K562 (cell line): ENCODE measurements around the gene ITGB6. TPM values are rescaled to one million over a fixed set of nuclear protein-coding genes. Genes with fewer than 3 reads are reported as not detected.

ENCODE experiments used
- ATAC-seq: fragments of 200-7000 bp; cut with Tn5 transposase; 3 replicates; pipeline ENCODE4 v1.9.1; 2020; ENCODE audit warnings: moderate library complexity
- BruUV-seq: library from RNA; stranded (reverse); fragments of 400-500 nt; replicated peaks from 2 replicates; lab custom pipeline; 2021; lab: Mats Ljungman, UMichigan
- CTCF ChIA-PET: fragments of 300-600 bp; formaldehyde crosslinking; extraction: SDS; loops from one replicate; lab custom pipeline; 2021; ENCODE audit warnings: low intra/inter-chr PET ratio; lab: Yijun Ruan, JAX
- POLR2A ChIA-PET: fragments of 300-600, 350-650 bp; sonication (Branson Sonifier 250); formaldehyde crosslinking; extraction: SDS; loops from one replicate; lab custom pipeline; 2021; ENCODE audit warnings: antibody characterized with exemption, inconsistent platforms; lab: Yijun Ruan, JAX
- DNase-seq, 4 experiments: peaks; one replicate each; pipeline versions ENCODE4 v3.0.0 to v3.0.0-alpha.2; 2011 to 2018; ENCODE audit warnings: low spot score in 3 of 4, mixed read lengths in 3 of 4; ENCODE audit errors: extremely low read depth in 1 of 4
- FAIRE-seq: peaks from 2 replicates; lab custom pipeline; 2011; peaks lifted over from hg19 to GRCh38; lab: Jason Lieb, UNC
- H2AFZ ChIP-seq: 2 replicates; pipeline ENCODE4 v1.6.0; 2011; ENCODE audit warnings: low read depth, low read length, control low read depth, inconsistent platforms
- H3K27ac ChIP-seq: fragments of 200-600 bp; 3 replicates; pipeline ENCODE4 v1.8.0; 2011; ENCODE audit warnings: low read depth, mild to moderate bottlenecking, control low read depth, inconsistent platforms, low read length, moderate library complexity, mixed read lengths; ENCODE audit errors: extremely low read depth
- H3K27me3 ChIP-seq, 2 experiments: fragments of 300-600 bp in 1 of 2; 2 replicates in 1 of 2; 3 replicates in 1 of 2; pipeline versions ENCODE4 v1.6.0 to v1.8.0; 2011; ENCODE audit warnings: inconsistent platforms in 2 of 2, low read length in 2 of 2, mild to moderate bottlenecking in 1 of 2, mixed read lengths in 1 of 2, moderate library complexity in 1 of 2; ENCODE audit not compliant: control insufficient read depth in 2 of 2, insufficient read depth in 2 of 2
- H3K36me3 ChIP-seq: fragments of 300-600 bp; 3 replicates; pipeline ENCODE4 v1.8.0; 2011; ENCODE audit warnings: mild to moderate bottlenecking, low read length, inconsistent platforms; ENCODE audit not compliant: control insufficient read depth, insufficient read depth
- H3K4me1 ChIP-seq, 2 experiments: fragments of 200-600 bp in 1 of 2; replicated peaks in 1 of 2; 2 replicates in 1 of 2; 3 replicates in 1 of 2; pipeline versions ENCODE4 v1.5.1 to v1.8.0; 2011; ENCODE audit warnings: inconsistent platforms in 2 of 2, low read length in 2 of 2, mild to moderate bottlenecking in 1 of 2, mixed read lengths in 1 of 2, moderate library complexity in 1 of 2; ENCODE audit not compliant: control insufficient read depth in 2 of 2, insufficient read depth in 2 of 2
- H3K4me2 ChIP-seq: 2 replicates; pipeline ENCODE4 v1.6.1; 2011; ENCODE audit warnings: low read length, control low read depth, inconsistent platforms, mixed read lengths; ENCODE audit not compliant: insufficient read depth
- H3K4me3 ChIP-seq: fragments of 200-600 bp; sonication (generic), shearing (Covaris generic); 2 replicates; pipeline ENCODE4 v1.5.1; 2016; ENCODE audit warnings: control low read depth, inconsistent platforms
- H3K79me2 ChIP-seq: fragments of 200-600 bp; 3 replicates; pipeline ENCODE4 v1.8.0; 2011; ENCODE audit warnings: low read length, inconsistent platforms; ENCODE audit not compliant: control insufficient read depth, insufficient read depth
- H3K9ac ChIP-seq, 2 experiments: 2 replicates each; pipeline versions ENCODE4 v1.6.0 to v1.6.1; 2011; ENCODE audit warnings: low read depth in 2 of 2, low read length in 2 of 2, control low read depth in 1 of 2, inconsistent platforms in 1 of 2, mild to moderate bottlenecking in 1 of 2, mixed read lengths in 1 of 2; ENCODE audit not compliant: insufficient read depth in 1 of 2
- H3K9me1 ChIP-seq: one replicate; pipeline ENCODE4 v1.6.0; 2011; ENCODE audit warnings: inconsistent platforms, mild to moderate bottlenecking, low read length, moderate library complexity; ENCODE audit not compliant: control insufficient read depth, insufficient read depth
- H3K9me3 ChIP-seq: replicated peaks from 2 replicates; pipeline ENCODE4 v1.5.1; 2011; ENCODE audit warnings: low read depth, low read length, inconsistent platforms; ENCODE audit not compliant: control insufficient read depth, insufficient read depth
- H4K20me1 ChIP-seq: replicated peaks from 2 replicates; pipeline ENCODE4 v1.6.1; 2011; ENCODE audit warnings: low read length, inconsistent platforms, mixed read lengths; ENCODE audit not compliant: control insufficient read depth, insufficient read depth
- ERF ChIP-seq: fragments of 450-650 bp; formaldehyde crosslinking; IDR thresholded peaks from 2 replicates; pipeline ENCODE4 v1.4.0; 2020; ENCODE audit warnings: mild to moderate bottlenecking, mixed read lengths
- JUNB ChIP-seq: fragments of 450-650 bp; formaldehyde crosslinking; conservative IDR thresholded peaks from 2 replicates; pipeline ENCODE4 v1.4.0; 2020; ENCODE audit warnings: mild to moderate bottlenecking
- LCOR ChIP-seq: sonication (generic); formaldehyde crosslinking; IDR thresholded peaks from 2 replicates; pipeline ENCODE4 v1.8.0; 2022; ENCODE audit warnings: mild to moderate bottlenecking, missing genetic modification reagents
- NR1H2 ChIP-seq: sonication (generic); formaldehyde crosslinking; IDR thresholded peaks from 2 replicates; pipeline ENCODE4 v1.4.0; 2020; ENCODE audit warnings: mild to moderate bottlenecking, missing genetic modification reagents
- POLR3G ChIP-seq: IDR thresholded peaks from 2 replicates; pipeline ENCODE4 v1.6.1; 2011; ENCODE audit not compliant: insufficient read length, insufficient replicate concordance; ENCODE audit errors: extremely low read depth
- SAFB ChIP-seq: fragments of 200-400 bp; formaldehyde crosslinking; IDR thresholded peaks from 2 replicates; pipeline ENCODE4 v1.6.1; 2017; ENCODE audit warnings: low read depth, low read length, borderline replicate concordance
- ZEB2 ChIP-seq: fragments of 450-650 bp; IDR thresholded peaks from 2 replicates; pipeline ENCODE4 v1.6.1; 2016
- WGBS: fragments of 100-300 bp; shearing (Covaris generic); methylation state at CpG from one replicate; pipeline ENCODE4 v1.1.6; 2016; ENCODE audit warnings: low coverage, mixed read lengths; ENCODE audit not compliant: insufficient coverage; ENCODE audit errors: missing lambda C conversion rate; 5-methylcytosine and 5-hydroxymethylcytosine counted together
- in situ Hi-C: fragments of 300-500 bp; cut with MboI; formaldehyde crosslinking; loops from 4 replicates; pipeline ENCODE4 v1.15.0; 2018; ENCODE audit warnings: inconsistent platforms, mixed read lengths
- intact Hi-C: fragments of 100-400 bp; cut with micrococcal nuclease; formaldehyde crosslinking; loops from 2 replicates; pipeline ENCODE4 v1.14.2; 2022
- polyA plus RNA-seq, 8 experiments: library from polyadenylated mRNA; depleted of rRNA in 4 of 8; stranded (reverse) in 5 of 8; unstranded in 3 of 8; fragments of >200 nt; fragmentation: Nextera tagmentation in 2 of 8; fragmentation: Illumina TruSeq in 1 of 8; extraction: Ambion mirVana in 2 of 8; extraction: Trizol in 1 of 8; gene quantifications; 2 replicates each; pipeline versions ENCODE4 v1.2.1 to v1.2.3, GENCODE V29; 2011 to 2014; ENCODE audit warnings: inconsistent platforms in 1 of 8, missing spikeins in 1 of 8
- total RNA-seq, 7 experiments: library from RNA; depleted of rRNA in 6 of 7; stranded (reverse); fragments of >200 nt in 6 of 7; fragmentation: Illumina TruSeq in 2 of 7; extraction: Trizol in 2 of 7; gene quantifications; 2 replicates each; pipeline versions ENCODE4 v1.2.1 to v1.2.3, GENCODE V29; 2011 to 2021; ENCODE audit warnings: low replicate concordance in 1 of 7

The ITGB6 gene
- total and polyA plus RNA-seq, 9 of the 15 experiments (the other 6 are each of a cell fraction or from before 2014, with no cell fraction given) = 0.18 TPM; not detected in 8

DNA sequence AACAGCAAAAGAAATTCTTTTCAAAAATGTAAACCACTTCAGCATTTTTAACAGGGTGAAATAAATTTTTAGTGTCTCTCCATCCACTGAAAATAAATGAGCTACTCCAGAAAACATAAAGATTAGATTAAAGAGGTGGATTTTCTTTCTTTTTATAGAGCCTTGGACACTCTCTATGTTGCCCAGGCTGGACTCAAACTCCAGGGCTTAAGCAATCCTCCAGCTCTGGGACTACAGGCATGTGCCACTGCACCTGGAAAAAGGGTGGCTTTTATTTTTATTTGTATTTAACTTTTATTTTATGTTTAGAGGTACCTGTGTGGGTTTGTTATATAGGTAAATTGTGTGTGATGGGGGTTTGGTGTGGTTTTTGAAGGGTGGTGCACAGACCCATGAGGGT, 19.9 kb downstream of the ITGB6 start:
- TF ChIP-seq SAFB (no peak), JUNB (no peak), ERF (CRISPR knock-in tag) (no peak), LCOR (CRISPR knock-in tag) (no peak)
- TF ChIP-seq, all 486 proteins: peak for 0
- intact Hi-C loops (no loop called here), in situ Hi-C loops (no loop called here)
- ChIA-PET CTCF (no interaction called here), POLR2A (no interaction called here)
- no peaks in the 10 kb centered on the region for H4K20me1 ChIP-seq
- H3K4me2 ChIP-seq = no peak overlapping the region
- no peaks in the 10 kb centered on the region for H3K4me1 ChIP-seq
- no peak overlapping the region for H3K9ac ChIP-seq
- BruUV-seq = no TSS peak
- H3K9me3 ChIP-seq = no peaks in the 10 kb centered on the region
- no peaks in the 10 kb centered on the region for H3K9me1 ChIP-seq
- no peak for FAIRE-seq
- H2AFZ ChIP-seq = no peak overlapping the region
- H3K27me3 ChIP-seq = no peaks in the 10 kb centered on the region
- H3K79me2 ChIP-seq = no peaks in the 10 kb centered on the region
- no peak for ATAC-seq
- H3K27ac ChIP-seq = no peak overlapping the region
- H3K36me3 ChIP-seq = no peaks in the 10 kb centered on the region
- DNase-seq = no peak
- no peak overlapping the region for H3K4me3 ChIP-seq

DNA sequence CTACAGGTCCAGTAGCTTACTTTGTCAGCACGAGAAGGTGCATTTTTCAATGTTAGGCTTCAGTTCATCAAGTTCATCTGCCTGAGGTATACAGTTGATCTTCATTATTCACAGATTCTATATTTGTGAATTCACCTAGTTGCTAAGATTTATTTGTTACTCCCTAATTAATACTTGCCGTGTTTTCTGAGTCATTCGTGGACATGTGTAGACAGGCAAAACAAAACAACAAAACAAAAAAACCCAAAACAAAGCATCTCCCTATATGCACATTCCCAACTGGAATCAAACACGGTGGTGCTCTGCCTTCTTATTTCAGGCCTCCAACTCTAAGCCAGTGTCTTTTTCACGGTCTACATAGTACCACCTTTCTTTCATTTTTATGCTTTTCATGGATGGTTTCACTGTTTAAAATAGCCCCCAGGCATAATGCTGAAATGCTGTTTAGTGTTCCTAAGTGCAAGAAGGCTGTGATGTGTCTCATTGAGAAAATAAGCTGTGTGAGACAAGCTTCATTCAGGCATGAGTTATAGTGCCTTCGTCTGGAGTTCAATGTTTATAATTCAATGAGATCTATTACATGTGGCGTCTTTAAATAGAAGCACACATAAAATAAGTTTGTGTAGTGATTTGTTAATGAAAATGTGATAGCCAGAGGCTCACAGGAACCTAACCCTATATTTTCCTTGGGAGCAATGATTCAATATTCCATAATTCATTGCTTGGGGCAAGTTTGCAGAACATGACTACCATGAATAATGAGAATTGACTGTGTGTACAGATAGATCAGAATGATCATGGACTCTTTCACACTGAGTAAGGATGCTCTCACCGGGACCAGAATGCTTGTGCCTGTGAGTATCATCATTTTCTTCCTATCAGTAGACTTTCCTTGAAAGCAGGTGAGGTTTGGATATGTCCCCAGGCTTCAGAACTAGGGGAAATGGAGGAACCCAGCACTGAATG, 24.6 kb downstream of the ITGB6 start:
- DNase-seq (no peak), FAIRE-seq (no peak), ATAC-seq (no peak)
- H3K79me2 ChIP-seq = no peaks in the 10 kb centered on the region
- H3K9me1 ChIP-seq = no peaks in the 10 kb centered on the region
- intact Hi-C loops = no loop called here
- no peak overlapping the region for H3K9ac ChIP-seq
- H3K4me1 ChIP-seq = no peaks in the 10 kb centered on the region
- no peak overlapping the region for H3K4me2 ChIP-seq
- no peak overlapping the region for H3K27ac ChIP-seq
- in situ Hi-C loops = no loop called here
- BruUV-seq = no TSS peak
- 0% methylated on average over 8 of the region's 8 CpGs for WGBS
- POLR2A ChIA-PET = no interaction called here
- no peaks in the 10 kb centered on the region for H3K9me3 ChIP-seq
- no peaks in the 10 kb centered on the region for H3K27me3 ChIP-seq
- no peak for TF ChIP-seq NR1H2
- TF ChIP-seq POLR3G = no peak
- TF ChIP-seq ZEB2 = no peak
- H3K36me3 ChIP-seq = no peaks in the 10 kb centered on the region
- no peaks in the 10 kb centered on the region for H4K20me1 ChIP-seq
- CTCF ChIA-PET = no interaction called here
- H3K4me3 ChIP-seq = no peak overlapping the region
- no peak overlapping the region for H2AFZ ChIP-seq
